GM12872 (cell line): ENCODE results near the gene IL1RAP.

Source experiments
- TF ChIP-seq, protein P1 (sequence below): IDR thresholded peaks from 3 replicates; pipeline ENCODE4 v1.5.1; 2011; ENCODE audit warnings: low read depth, mild to moderate bottlenecking, low read length, moderate library complexity; ENCODE audit not compliant: insufficient read depth

Gene IL1RAP, protein sequence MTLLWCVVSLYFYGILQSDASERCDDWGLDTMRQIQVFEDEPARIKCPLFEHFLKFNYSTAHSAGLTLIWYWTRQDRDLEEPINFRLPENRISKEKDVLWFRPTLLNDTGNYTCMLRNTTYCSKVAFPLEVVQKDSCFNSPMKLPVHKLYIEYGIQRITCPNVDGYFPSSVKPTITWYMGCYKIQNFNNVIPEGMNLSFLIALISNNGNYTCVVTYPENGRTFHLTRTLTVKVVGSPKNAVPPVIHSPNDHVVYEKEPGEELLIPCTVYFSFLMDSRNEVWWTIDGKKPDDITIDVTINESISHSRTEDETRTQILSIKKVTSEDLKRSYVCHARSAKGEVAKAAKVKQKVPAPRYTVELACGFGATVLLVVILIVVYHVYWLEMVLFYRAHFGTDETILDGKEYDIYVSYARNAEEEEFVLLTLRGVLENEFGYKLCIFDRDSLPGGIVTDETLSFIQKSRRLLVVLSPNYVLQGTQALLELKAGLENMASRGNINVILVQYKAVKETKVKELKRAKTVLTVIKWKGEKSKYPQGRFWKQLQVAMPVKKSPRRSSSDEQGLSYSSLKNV

DNA sequence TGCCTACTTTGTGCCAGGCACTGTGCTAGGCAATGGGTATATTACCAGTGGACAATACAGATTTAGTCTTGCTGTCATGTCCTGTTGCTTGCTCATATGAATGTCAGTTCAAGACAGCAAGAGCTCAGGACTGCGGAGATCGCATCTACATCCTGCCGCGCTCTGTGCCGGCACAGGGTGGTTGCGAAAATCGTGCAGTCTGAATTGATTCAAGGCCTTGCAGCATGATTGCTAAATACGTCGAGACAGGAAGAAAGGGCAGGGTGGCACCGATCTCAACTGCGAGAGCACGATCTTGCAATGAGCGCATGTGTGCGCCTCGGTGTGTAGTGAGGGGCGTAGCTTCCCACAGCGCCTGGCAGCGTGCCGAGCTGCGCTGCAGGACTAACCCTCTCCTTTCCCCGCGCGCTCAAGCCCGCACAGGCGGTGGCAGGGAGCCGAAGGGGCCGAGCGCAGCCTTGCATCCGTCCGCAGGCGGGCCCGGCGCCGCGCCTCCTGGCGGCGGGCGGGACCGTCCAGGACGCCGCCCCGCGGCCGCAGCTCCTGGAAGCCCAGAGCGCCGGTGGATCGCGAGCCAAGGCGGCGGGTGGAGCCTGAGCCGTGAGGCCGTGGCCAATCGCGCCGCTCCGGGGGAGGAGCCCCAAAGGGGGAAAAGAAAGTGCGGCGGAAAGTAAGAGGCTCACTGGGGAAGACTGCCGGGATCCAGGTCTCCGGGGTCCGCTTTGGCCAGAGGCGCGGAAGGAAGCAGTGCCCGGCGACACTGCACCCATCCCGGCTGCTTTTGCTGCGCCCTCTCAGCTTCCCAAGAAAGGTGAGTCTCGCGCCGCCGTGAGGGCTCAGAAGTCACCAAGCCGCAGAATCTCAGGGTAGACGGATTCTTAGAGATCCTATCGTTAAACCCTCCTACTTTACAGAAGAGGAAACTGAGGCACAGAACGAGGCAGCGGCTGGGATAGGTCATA lies at the start of gene IL1RAP:
Gene IL1RAP (plus strand): TSS at position 677 of the 962 bp plus-strand sequence. CDS start 50,205 bp downstream, outside the sequence.
- TF ChIP-seq, protein P1, sequence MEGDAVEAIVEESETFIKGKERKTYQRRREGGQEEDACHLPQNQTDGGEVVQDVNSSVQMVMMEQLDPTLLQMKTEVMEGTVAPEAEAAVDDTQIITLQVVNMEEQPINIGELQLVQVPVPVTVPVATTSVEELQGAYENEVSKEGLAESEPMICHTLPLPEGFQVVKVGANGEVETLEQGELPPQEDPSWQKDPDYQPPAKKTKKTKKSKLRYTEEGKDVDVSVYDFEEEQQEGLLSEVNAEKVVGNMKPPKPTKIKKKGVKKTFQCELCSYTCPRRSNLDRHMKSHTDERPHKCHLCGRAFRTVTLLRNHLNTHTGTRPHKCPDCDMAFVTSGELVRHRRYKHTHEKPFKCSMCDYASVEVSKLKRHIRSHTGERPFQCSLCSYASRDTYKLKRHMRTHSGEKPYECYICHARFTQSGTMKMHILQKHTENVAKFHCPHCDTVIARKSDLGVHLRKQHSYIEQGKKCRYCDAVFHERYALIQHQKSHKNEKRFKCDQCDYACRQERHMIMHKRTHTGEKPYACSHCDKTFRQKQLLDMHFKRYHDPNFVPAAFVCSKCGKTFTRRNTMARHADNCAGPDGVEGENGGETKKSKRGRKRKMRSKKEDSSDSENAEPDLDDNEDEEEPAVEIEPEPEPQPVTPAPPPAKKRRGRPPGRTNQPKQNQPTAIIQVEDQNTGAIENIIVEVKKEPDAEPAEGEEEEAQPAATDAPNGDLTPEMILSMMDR = peak; percentile 54; the same call in 2 of the 3 replicates

DNA sequence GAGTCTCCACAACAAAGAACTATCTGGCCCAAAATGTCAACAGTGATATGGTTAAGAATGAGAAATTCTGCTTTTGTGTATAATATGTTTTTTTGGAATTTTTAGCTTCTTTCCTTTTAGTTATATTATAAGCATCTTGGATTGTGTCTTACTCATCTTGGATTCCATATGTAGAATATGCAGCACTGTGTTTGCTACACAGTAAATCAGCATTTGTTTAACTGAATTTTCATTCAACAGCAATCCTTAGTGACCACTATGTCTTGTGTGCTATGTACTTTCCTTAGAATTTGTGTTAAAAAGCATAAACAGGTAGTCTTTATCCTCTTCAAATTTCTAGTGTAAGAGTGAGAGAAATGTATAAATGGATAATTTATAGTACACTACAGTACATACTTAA lies 46.0 kb upstream of the IL1RAP start:
- TF ChIP-seq, protein P1 = no peak

DNA sequence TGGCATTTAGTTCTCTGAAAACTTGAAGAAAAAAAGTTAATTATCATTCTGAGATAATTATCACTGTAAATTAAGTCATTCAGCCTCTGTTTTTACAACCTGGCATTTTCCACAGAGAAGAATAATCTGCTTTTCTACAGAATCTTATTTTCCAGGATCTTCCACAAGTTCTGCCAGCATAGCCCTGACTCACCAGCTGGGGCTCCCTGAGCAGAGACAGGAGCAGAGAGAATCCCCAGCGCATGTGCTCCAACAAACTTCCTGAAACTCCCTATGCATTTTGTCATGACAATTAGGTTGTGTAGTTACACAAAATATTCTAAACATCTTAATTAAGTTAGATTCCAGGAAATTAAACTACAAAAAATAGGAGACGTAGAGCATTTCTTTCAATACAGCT lies 32.1 kb upstream of the IL1RAP start:
- TF ChIP-seq, protein P1 = no peak

DNA sequence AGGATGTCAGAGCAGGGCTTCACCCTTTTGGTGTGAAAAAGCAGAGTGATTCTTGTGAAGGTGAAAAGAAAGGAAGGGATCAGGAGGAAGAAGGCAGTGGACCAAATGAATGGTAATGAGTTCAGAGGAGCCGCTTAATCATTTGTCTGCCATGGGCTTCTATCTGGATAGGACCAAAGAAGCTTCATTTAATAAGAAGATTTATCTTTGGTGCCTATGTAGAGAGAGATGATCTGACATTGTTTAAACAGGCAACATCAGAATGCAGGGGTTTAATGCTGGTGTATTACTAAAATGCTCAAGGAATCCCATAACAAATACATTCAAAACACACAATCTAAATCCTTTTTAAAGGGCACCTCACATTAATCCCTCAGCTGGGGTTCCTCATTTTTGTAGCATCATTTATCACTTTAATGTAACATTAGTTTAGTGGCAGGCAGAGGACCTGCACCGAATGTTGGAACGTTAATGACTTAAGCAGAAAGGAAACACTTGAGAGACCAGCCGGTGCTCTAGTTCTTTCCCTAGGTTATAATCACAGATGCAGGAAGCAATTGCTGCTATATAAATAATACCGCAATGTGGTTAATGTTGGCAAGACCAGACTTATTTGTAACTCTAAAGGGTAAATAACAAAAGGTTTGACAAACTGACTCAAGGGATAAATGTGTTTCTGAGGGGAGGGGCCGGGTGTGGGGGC lies 27.9 kb upstream of the IL1RAP start:
- TF ChIP-seq, protein P1 = no peak

DNA sequence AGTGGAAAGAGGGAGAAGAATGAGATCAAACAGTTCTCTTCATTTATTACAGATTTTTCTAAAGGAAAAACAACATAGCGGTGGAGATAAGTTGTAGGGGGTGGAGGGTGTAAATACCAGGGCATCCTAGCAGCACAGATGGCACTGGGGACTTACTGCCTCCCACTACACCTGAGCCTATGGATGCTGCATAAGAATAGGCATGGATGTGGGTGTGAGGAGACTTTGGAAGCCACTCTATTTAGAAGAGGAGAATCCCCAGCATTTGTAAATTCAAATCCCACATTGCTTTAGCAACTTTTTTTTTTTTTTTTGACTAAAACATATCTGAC lies 27.4 kb upstream of the IL1RAP start:
- TF ChIP-seq, protein P1 = no peak

DNA sequence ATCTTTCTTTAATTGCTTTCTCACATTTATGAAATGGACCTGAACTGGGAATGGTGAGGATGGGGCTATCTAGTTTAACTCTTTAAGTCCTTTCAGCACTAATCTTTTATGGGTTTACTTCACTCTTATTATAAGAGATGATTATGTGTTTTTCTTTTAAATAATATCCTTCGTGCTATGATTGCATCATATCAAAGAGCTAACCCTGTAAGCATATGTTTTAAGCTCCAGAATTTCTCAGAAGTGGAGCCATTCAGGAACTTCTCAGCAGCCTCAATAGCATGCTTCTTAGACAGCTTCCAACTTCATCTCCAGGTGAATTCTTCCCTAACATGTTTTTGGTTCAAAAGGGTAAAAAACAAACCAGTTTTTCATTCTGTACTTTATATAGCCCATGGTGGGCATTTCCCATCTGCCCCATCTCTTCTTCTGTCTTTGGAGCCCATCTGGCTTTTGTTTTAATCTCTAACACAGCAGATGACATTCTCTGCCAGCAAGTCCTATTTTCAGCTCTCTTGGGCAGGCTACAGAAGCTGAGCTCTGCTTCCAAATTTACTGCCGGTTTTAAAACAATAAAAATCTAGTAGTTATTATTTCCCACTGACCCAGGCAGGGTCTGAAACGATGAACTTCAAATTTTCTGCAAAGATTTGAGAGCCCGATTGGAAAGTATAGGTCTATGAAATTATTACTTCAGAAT lies 26.8 kb upstream of the IL1RAP start:
- TF ChIP-seq, protein P1 = no peak
